GM12873 (cell line): ENCODE data around the gene KNL1.

Experiments used
- CTCF ChIP-seq: IDR thresholded peaks from 2 replicates; pipeline ENCODE4 v1.5.1; 2012; ENCODE audit warnings: low read depth, mild to moderate bottlenecking, moderate library complexity, low read length, control low read depth; ENCODE audit not compliant: insufficient read depth; ENCODE audit errors: missing control alignments

The KNL1 gene

GRCh38 chr15:40569129-40569953 is 24.7 kb upstream of the KNL1 start, which contains the start of gene RPUSD2:
Gene RPUSD2, plus strand, starts transcription at chr15:40569299. Its CDS starts 39 bp downstream, at chr15:40569338.
- TF ChIP-seq CTCF, result no peak

- TF ChIP-seq CTCF, result no peak
These were observed 18.9 kb upstream of the KNL1 start for GRCh38 chr15:40575113-40575512.

GRCh38 chr15:40578892-40579291 is 15.2 kb upstream of the KNL1 start:
- TF ChIP-seq CTCF, result no peak

GRCh38 chr15:40582726-40583246 is 11.3 kb upstream of the KNL1 start:
- no peak for TF ChIP-seq CTCF

GRCh38 chr15:40584191-40584590 is 9.9 kb upstream of the KNL1 start:
- TF ChIP-seq CTCF, result no peak

- no peak for TF ChIP-seq CTCF
These were observed 3.4 kb upstream of the KNL1 start for GRCh38 chr15:40590667-40591050.

- no peak for TF ChIP-seq CTCF
These were observed 2.7 kb upstream of the KNL1 start for GRCh38 chr15:40591389-40591788.
